Osteocyte (in vitro differentiated cells): ENCODE measurements around the gene NELFB. TPM values are rescaled to one million over a fixed set of nuclear protein-coding genes. Genes with fewer than 3 reads are reported as not detected.

Experiments used
- DNase-seq: peaks from one replicate; pipeline ENCODE4 v3.0.0; 2021; ENCODE audit warnings: mixed read lengths; ENCODE audit not compliant: unreplicated experiment; ENCODE audit errors: extremely low spot score
- H3K27ac Mint-ChIP-seq: one replicate; pipeline ENCODE4 v1.8.0; 2021; ENCODE audit warnings: mild to moderate bottlenecking, mixed read lengths; ENCODE audit not compliant: unreplicated experiment
- H3K27me3 Mint-ChIP-seq: one replicate; pipeline ENCODE4 v1.8.0; 2021; ENCODE audit warnings: mixed read lengths; ENCODE audit not compliant: unreplicated experiment
- H3K36me3 Mint-ChIP-seq: one replicate; pipeline ENCODE4 v1.8.0; 2021; ENCODE audit warnings: mixed read lengths; ENCODE audit not compliant: unreplicated experiment
- H3K4me1 Mint-ChIP-seq: one replicate; pipeline ENCODE4 v1.8.0; 2021; ENCODE audit warnings: mixed read lengths; ENCODE audit not compliant: unreplicated experiment
- H3K4me3 Mint-ChIP-seq: one replicate; pipeline ENCODE4 v1.8.0; 2021; ENCODE audit warnings: mild to moderate bottlenecking, moderate library complexity, mixed read lengths; ENCODE audit not compliant: unreplicated experiment
- H3K9me3 Mint-ChIP-seq: one replicate; pipeline ENCODE4 v1.8.0; 2021; ENCODE audit warnings: mixed read lengths; ENCODE audit not compliant: unreplicated experiment
- CTCF ChIP-seq: fragments of 200-600 bp; sonication (generic); IDR thresholded peaks from 2 replicates; pipeline ENCODE4 v1.5.0; 2021; ENCODE audit warnings: antibody characterized with exemption, mild to moderate bottlenecking, moderate library complexity
- total RNA-seq: library from RNA; stranded (reverse); gene quantifications from 2 replicates; pipeline ENCODE4 v1.2.1, GENCODE V29; 2021

NELFB gene
- total RNA-seq, 1 donor from 2014 or later = 54.1 TPM

- Mint-ChIP-seq H3K4me1 (peaks cover 8% of the 10 kb centered on the region), H3K27ac (no peak overlapping the region), H3K4me3 (no peak overlapping the region), H3K36me3 (no peaks in the 10 kb centered on the region), H3K9me3 (no peaks in the 10 kb centered on the region), H3K27me3 (no peaks in the 10 kb centered on the region)
- no peak for TF ChIP-seq CTCF
- no peak for DNase-seq
Observed at GRCh38 chr9:137314561-137315560, 59.7 kb downstream of the NELFB start.

GRCh38 chr9:137315581-137316011 lies 60.5 kb downstream of the NELFB start:
- no peaks in the 10 kb centered on the region for H3K9me3 Mint-ChIP-seq
- no peak for DNase-seq
- H3K4me3 Mint-ChIP-seq = no peak overlapping the region
- no peak overlapping the region for H3K27ac Mint-ChIP-seq
- no peaks in the 10 kb centered on the region for H3K27me3 Mint-ChIP-seq
- no peaks in the 10 kb centered on the region for H3K36me3 Mint-ChIP-seq
- no peak for TF ChIP-seq CTCF
- peaks cover 7% of the 10 kb centered on the region for H3K4me1 Mint-ChIP-seq

- H3K36me3 Mint-ChIP-seq = no peaks in the 10 kb centered on the region
- peaks cover 10% of the 10 kb centered on the region for H3K4me1 Mint-ChIP-seq
- H3K9me3 Mint-ChIP-seq = no peaks in the 10 kb centered on the region
- no peak overlapping the region for H3K27ac Mint-ChIP-seq
- H3K27me3 Mint-ChIP-seq = no peaks in the 10 kb centered on the region
- DNase-seq = no peak
- no peak for TF ChIP-seq CTCF
- no peak overlapping the region for H3K4me3 Mint-ChIP-seq
Observed at GRCh38 chr9:137316012-137316981, 61.2 kb downstream of the NELFB start.

- peaks cover 10% of the 10 kb centered on the region for H3K4me1 Mint-ChIP-seq
- DNase-seq = no peak
- no peaks in the 10 kb centered on the region for H3K9me3 Mint-ChIP-seq
- TF ChIP-seq CTCF = no peak
- H3K36me3 Mint-ChIP-seq = no peaks in the 10 kb centered on the region
- no peak overlapping the region for H3K27ac Mint-ChIP-seq
- no peaks in the 10 kb centered on the region for H3K27me3 Mint-ChIP-seq
- no peak overlapping the region for H3K4me3 Mint-ChIP-seq
Observed at GRCh38 chr9:137317021-137317717, 62.0 kb downstream of the NELFB start.
